Karpas-422 (cell line): ENCODE results near the gene KLHL18. TPM values are rescaled to one million over a fixed set of nuclear protein-coding genes. Genes with fewer than 3 reads are reported as not detected.
"Not testable (repeated sequence)": the region's sequence is repeated elsewhere in the genome, so short reads cannot be mapped to it uniquely, and the experiment has no call there.

Experiments used
- DNase-seq: peaks from one replicate; pipeline ENCODE4 v3.0.0-alpha.2; 2015
- H2AFZ ChIP-seq: fragments of 200-600 bp; sonication (generic); 2 replicates; pipeline ENCODE4 v1.6.1; 2014; ENCODE audit warnings: antibody characterized with exemption, low read length, mixed read lengths
- H3K27ac ChIP-seq: fragments of 200-600 bp; sonication (generic); 2 replicates; pipeline ENCODE4 v1.5.1; 2014; ENCODE audit warnings: mild to moderate bottlenecking, low read length, moderate library complexity
- H3K27me3 ChIP-seq: fragments of 200-600 bp; sonication (generic); 2 replicates; pipeline ENCODE4 v1.6.1; 2014; ENCODE audit warnings: low read length, mixed read lengths
- H3K36me3 ChIP-seq: fragments of 200-600 bp; sonication (generic); 2 replicates; pipeline ENCODE4 v1.6.1; 2014; ENCODE audit warnings: low read length, mixed read lengths; ENCODE audit not compliant: insufficient read depth
- H3K4me1 ChIP-seq: fragments of 200-600 bp; sonication (generic); 2 replicates; pipeline ENCODE4 v1.6.1; 2014; ENCODE audit warnings: mild to moderate bottlenecking, low read length, mixed read lengths
- H3K4me2 ChIP-seq: fragments of 200-600 bp; sonication (generic); 2 replicates; pipeline ENCODE4 v1.6.1; 2014; ENCODE audit warnings: low read length, low read depth, mild to moderate bottlenecking; ENCODE audit not compliant: poor library complexity, severe bottlenecking
- H3K4me3 ChIP-seq: fragments of 200-600 bp; sonication (generic); 2 replicates; pipeline ENCODE4 v1.5.1; 2014; ENCODE audit warnings: mild to moderate bottlenecking, antibody characterized with exemption, low read length, mixed read lengths
- H3K79me2 ChIP-seq: fragments of 200-600 bp; sonication (generic); 2 replicates; pipeline ENCODE4 v1.6.1; 2014; ENCODE audit warnings: mild to moderate bottlenecking, low read length, mixed read lengths
- H3K9ac ChIP-seq: fragments of 200-600 bp; sonication (generic); 2 replicates; pipeline ENCODE4 v1.6.0; 2014; ENCODE audit warnings: low read length
- H3K9me2 ChIP-seq: fragments of 200-600 bp; sonication (generic), shearing (Covaris generic); replicated peaks from 2 replicates; pipeline ENCODE4 v1.6.0; 2014; ENCODE audit warnings: mild to moderate bottlenecking, low read length, moderate library complexity; ENCODE audit not compliant: insufficient read depth
- H3K9me3 ChIP-seq: fragments of 300-700, 200-600 bp; sonication (generic); 2 replicates; pipeline ENCODE4 v1.6.1; 2014; ENCODE audit warnings: low read length, mixed read lengths
- H4K20me1 ChIP-seq: fragments of 200-600 bp; sonication (generic); 2 replicates; pipeline ENCODE4 v1.6.1; 2014; ENCODE audit warnings: mild to moderate bottlenecking, antibody characterized with exemption, low read length, low read depth; ENCODE audit not compliant: insufficient read depth
- total RNA-seq: library from RNA; depleted of rRNA; stranded (reverse); fragments of >200 nt; shearing (Covaris generic); gene quantifications from 2 replicates; pipeline ENCODE4 v1.2.3, GENCODE V29; 2014; ENCODE audit warnings: low replicate concordance

KLHL18 gene
- total RNA-seq, 1 experiment from 2014 or later = 15.6 TPM

DNA sequence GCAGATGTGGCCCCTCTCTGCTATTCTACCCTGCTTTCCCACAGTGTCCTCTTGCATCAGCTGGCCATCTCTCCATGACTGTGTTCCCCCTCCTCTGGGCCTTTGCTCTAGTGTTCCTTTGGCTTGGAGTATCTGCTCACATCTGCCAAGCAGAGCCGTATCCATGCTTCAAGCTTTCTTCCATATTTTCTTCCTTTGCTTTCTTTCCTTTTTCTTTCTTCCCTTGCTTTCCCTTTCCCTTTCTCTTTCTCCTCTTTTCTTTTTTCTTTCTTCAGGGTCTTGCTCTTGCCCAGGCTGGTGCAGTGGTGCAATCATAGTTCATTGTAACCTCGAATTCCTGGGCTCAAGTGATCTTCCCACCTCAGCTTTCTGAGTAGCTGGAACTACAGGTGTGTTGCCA is 12.6 kb downstream of the KLHL18 start:
- H3K9me3 ChIP-seq = no peaks in the 10 kb centered on the region
- H2AFZ ChIP-seq = no peak overlapping the region
- H3K4me1 ChIP-seq = peaks cover 77% of the 10 kb centered on the region
- no peak for DNase-seq
- H3K9ac ChIP-seq = no peak overlapping the region
- no peaks in the 10 kb centered on the region for H3K9me2 ChIP-seq
- H3K4me3 ChIP-seq = no peak overlapping the region
- H3K4me2 ChIP-seq = no peak overlapping the region
- H3K27me3 ChIP-seq = no peaks in the 10 kb centered on the region
- peak overlapping the region; percentile 31; the same call in 1 of the 2 replicates for H3K27ac ChIP-seq
- peaks cover 94% of the 10 kb centered on the region for H3K79me2 ChIP-seq
- no peaks in the 10 kb centered on the region for H4K20me1 ChIP-seq
- peaks cover 13% of the 10 kb centered on the region; the same call in 1 of the 2 replicates for H3K36me3 ChIP-seq

DNA sequence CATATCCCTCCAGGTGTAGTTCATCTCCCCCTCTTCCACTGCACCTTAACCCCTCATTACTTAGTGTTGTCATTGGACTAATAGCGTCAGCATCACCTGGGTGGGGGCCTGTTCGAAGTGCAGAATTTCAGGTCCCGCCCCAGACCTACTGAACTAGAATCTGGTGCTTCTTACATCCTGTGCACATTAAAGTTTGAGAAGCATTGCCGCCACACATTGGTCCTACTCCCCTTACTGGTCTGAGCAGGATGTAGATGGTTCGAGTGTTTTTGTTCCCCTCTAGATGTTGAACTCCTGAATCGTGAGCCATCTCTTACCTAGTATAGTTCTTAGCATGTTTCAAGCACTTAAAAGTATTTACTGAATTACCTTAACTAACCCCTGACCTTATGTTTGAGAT is 13.2 kb downstream of the KLHL18 start:
- no peak overlapping the region for H2AFZ ChIP-seq
- no peaks in the 10 kb centered on the region for H4K20me1 ChIP-seq
- H3K4me1 ChIP-seq = peaks cover 70% of the 10 kb centered on the region
- H3K4me2 ChIP-seq = no peak overlapping the region
- H3K27me3 ChIP-seq = no peaks in the 10 kb centered on the region
- peaks cover 92% of the 10 kb centered on the region for H3K79me2 ChIP-seq
- no peak for DNase-seq
- H3K9me3 ChIP-seq = no peaks in the 10 kb centered on the region
- no peaks in the 10 kb centered on the region for H3K9me2 ChIP-seq
- H3K9ac ChIP-seq = no peak overlapping the region
- peaks cover 11% of the 10 kb centered on the region; the same call in 1 of the 2 replicates for H3K36me3 ChIP-seq
- H3K4me3 ChIP-seq = no peak overlapping the region
- H3K27ac ChIP-seq = peak overlapping the region; percentile 48

DNA sequence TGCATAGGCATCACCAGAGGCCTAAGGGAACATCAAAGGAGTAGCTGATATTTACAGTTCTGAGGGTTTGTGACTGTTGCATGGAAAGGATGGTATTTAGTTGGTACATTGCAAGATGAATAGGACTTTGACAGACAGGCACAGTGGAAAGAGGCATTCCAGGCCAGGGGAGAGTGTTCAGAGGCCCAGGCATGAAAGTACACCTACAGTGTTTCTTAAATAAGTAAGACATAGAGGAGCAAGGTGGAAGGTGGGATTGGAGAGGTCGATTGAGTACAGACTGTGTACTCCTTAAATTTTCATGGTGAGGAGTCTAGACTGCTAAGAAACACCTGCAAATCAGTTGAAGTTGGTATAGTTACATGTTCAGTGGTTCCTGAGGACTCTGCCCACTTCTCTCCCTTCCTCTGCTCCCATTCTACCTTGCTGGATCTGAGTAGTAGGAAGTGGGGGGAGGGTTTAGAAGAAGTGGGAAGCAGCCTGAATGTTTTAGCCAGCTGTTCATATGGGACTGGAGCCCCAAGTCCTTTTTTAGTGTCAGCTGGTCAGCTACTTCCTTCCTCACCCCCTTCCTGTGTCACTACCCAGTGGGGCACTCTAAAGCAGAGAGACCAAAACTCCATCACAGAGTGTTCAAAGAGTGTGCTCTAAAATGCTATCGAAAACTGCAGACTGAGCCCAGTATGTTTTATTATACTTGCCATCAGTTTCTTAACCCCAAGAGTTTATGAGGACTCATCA is 14.0 kb downstream of the KLHL18 start:
- Histone ChIP-seq H3K9me2 (no peaks in the 10 kb centered on the region), H3K27me3 (no peaks in the 10 kb centered on the region), H4K20me1 (no peaks in the 10 kb centered on the region), H3K9me3 (no peaks in the 10 kb centered on the region), H3K79me2 (peaks cover 90% of the 10 kb centered on the region), H3K4me3 (no peak overlapping the region), H2AFZ (no peak overlapping the region), H3K4me2 (no peak overlapping the region), H3K4me1 (peaks cover 63% of the 10 kb centered on the region), H3K27ac (peak overlapping the region; percentile 48), H3K9ac (no peak overlapping the region), H3K36me3 (peaks cover 12% of the 10 kb centered on the region)
- DNase-seq = no peak

GRCh38 chr3:47298439-47298838 is 15.7 kb downstream of the KLHL18 start:
- peaks cover 23% of the 10 kb centered on the region for H3K36me3 ChIP-seq
- H3K79me2 ChIP-seq = peaks cover 88% of the 10 kb centered on the region
- no peak overlapping the region for H3K27ac ChIP-seq
- H3K4me1 ChIP-seq = peaks cover 46% of the 10 kb centered on the region
- H3K4me2 ChIP-seq = no peak overlapping the region
- no peak for DNase-seq
- H3K9ac ChIP-seq = no peak overlapping the region
- no peaks in the 10 kb centered on the region for H3K27me3 ChIP-seq
- H2AFZ ChIP-seq = no peak overlapping the region
- no peak overlapping the region for H3K4me3 ChIP-seq
- H3K9me3 ChIP-seq = no peaks in the 10 kb centered on the region
- H4K20me1 ChIP-seq = no peaks in the 10 kb centered on the region
- H3K9me2 ChIP-seq = no peaks in the 10 kb centered on the region

DNA sequence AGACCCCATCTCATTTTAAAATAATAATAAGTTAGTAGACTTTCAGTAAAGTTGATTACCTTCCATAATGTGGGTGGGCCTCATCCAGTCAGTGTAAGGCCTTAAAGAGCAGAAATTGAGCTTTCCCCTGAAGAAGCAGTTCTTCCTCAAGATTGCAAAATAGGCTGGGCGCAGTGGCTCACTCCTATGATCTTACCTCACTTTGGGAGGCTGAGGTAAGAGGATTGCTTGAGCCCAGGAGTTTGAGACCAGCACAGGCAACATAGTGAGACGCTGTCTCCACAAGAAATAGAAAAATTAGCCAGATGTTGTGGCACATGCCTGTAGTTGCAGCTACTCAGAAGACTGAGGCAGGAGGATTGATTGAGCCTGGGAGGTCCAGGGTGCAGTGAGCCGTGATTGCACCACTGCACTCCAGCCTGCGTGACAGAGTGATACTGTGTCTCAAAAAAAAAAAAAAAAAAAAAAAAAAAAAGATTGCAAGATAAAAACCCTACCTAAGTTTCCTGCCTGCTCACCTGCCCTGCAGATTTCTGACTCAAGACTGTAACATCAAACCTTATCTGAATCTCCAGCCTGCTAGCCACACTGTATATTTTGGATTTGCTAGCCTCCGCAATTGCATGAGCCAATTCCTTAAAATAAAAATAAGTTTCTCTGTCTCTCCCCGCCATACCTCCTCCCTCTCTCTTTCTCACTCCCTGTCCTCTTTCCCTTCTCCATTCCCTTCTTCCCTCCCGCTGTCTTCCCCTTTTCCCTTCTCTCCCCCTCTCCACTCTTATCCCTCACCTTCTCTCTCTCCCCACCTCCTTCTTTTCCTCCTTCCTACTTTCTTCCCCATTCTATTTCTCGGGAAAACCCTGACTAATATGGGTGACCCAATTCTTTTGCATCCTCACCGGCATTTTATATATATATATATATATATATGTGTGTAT is 16.9 kb downstream of the KLHL18 start:
- H3K4me2 ChIP-seq = no peak overlapping the region
- H3K9ac ChIP-seq = no peak overlapping the region
- H3K4me3 ChIP-seq = no peak overlapping the region
- no peaks in the 10 kb centered on the region for H3K9me3 ChIP-seq
- peaks cover 35% of the 10 kb centered on the region for H3K4me1 ChIP-seq
- H3K27ac ChIP-seq = no peak overlapping the region
- H3K79me2 ChIP-seq = peaks cover 88% of the 10 kb centered on the region
- H2AFZ ChIP-seq = no peak overlapping the region
- peaks cover 33% of the 10 kb centered on the region for H3K36me3 ChIP-seq
- no peaks in the 10 kb centered on the region for H4K20me1 ChIP-seq
- no peak for DNase-seq
- H3K9me2 ChIP-seq = no peaks in the 10 kb centered on the region
- H3K27me3 ChIP-seq = no peaks in the 10 kb centered on the region

GRCh38 chr3:47301456-47301855 is 18.7 kb downstream of the KLHL18 start:
- Histone ChIP-seq H3K36me3 (peaks cover 46% of the 10 kb centered on the region), H3K9me3 (no peaks in the 10 kb centered on the region), H3K79me2 (peaks cover 88% of the 10 kb centered on the region)

DNA sequence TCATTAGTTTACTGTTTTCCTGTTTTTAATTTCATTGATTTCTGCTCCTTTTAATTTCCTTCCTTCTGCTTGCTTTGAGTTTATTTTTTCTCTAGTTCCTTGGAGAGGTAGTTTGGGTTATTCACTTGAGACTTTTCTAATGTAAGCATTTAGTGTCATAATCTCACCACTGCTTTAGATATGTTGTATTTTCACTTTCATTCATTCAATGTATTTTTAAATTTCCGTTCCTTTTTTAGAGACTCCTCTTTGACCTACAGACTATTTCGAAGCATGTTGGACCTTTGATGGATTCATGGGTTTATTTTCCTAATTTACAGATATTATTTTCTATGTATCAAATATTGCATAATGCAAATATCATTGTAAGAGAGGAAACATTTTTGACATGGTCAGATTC is 23.3 kb downstream of the KLHL18 start:
- no peaks in the 10 kb centered on the region for H4K20me1 ChIP-seq

More at GRCh38 chr3:47301456-47301855, 18.7 kb downstream of the KLHL18 start:
- Histone ChIP-seq H3K9ac (no peak overlapping the region), H4K20me1 (no peaks in the 10 kb centered on the region), H3K4me3 (no peak overlapping the region), H3K4me1 (peaks cover 30% of the 10 kb centered on the region), H3K9me2 (no peaks in the 10 kb centered on the region), H2AFZ (no peak overlapping the region), H3K27ac (no peak overlapping the region), H3K4me2 (no peak overlapping the region), H3K27me3 (no peaks in the 10 kb centered on the region)
- DNase-seq = no peak

DNA sequence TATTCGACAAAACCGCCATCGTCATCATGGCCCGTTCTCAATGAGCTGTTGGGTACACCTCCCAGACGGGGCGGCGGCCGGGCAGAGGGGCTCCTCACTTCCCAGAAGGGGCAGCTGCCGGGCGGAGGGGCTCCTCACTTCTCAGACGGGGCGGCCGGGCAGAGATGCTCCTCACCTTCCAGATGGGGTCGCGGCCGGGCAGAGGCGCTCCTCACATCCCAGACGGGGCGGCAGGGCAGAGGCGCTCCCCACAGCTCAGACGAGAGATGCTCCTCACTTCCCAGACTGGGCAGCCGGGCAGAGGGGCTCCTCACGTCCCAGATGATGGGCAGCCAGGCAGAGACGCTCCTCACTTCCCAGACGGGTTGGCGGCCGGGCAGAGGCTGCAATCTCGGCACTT is 26.5 kb downstream of the KLHL18 start:
- H3K9me2 ChIP-seq, H3K4me2 ChIP-seq, H3K9me3 ChIP-seq, H3K27me3 ChIP-seq, H3K9ac ChIP-seq, H4K20me1 ChIP-seq, DNase-seq, H2AFZ ChIP-seq, H3K27ac ChIP-seq, H3K4me3 ChIP-seq: not testable (repeated sequence)
- H3K79me2 ChIP-seq = peaks cover 81% of the 10 kb centered on the region
- H3K36me3 ChIP-seq = peaks cover 33% of the 10 kb centered on the region
- H3K4me1 ChIP-seq = peaks cover 49% of the 10 kb centered on the region

More for the DNA sequence above, 23.3 kb downstream of the KLHL18 start:
- DNase-seq = no peak
- H3K9me3 ChIP-seq = no peaks in the 10 kb centered on the region
- no peak overlapping the region for H3K9ac ChIP-seq
- no peak overlapping the region for H3K27ac ChIP-seq
- peaks cover 19% of the 10 kb centered on the region for H3K4me1 ChIP-seq
- H3K4me3 ChIP-seq = no peak overlapping the region
- no peak overlapping the region for H2AFZ ChIP-seq
- no peaks in the 10 kb centered on the region for H3K27me3 ChIP-seq
- peaks cover 81% of the 10 kb centered on the region for H3K79me2 ChIP-seq
- no peak overlapping the region for H3K4me2 ChIP-seq
- H3K9me2 ChIP-seq = no peaks in the 10 kb centered on the region
- peaks cover 57% of the 10 kb centered on the region for H3K36me3 ChIP-seq
